Sigmoid colon (tissue), 7 donors: ENCODE results near the gene EARS2. TPM values are rescaled to one million over a fixed set of nuclear protein-coding genes. Genes with fewer than 3 reads are reported as not detected.

Experiments used
- DNase-seq: peaks from one replicate; pipeline ENCODE4 v3.0.0-alpha.2; 2019
- H3K27ac ChIP-seq, 4 donors: fragments of 200-600 bp; sonication (generic); one replicate each; pipeline ENCODE4 v1.5.1; 2016 to 2019; ENCODE audit warnings: mild to moderate bottlenecking in 1 of 4
- H3K27me3 ChIP-seq, 3 donors: fragments of 200-600 bp; sonication (generic); one replicate each; pipeline ENCODE4 v1.5.1; 2019; ENCODE audit warnings: mild to moderate bottlenecking in 1 of 3
- H3K36me3 ChIP-seq, 4 donors: fragments of 200-600 bp; sonication (generic); one replicate each; pipeline ENCODE4 v1.5.1; 2016 to 2019
- H3K4me1 ChIP-seq, 4 donors: fragments of 200-600 bp; sonication (generic); one replicate each; pipeline ENCODE4 v1.5.1; 2017 to 2019
- H3K4me3 ChIP-seq, 4 donors: fragments of 200-600 bp; sonication (generic); one replicate each; pipeline ENCODE4 v1.5.1; 2017 to 2019; ENCODE audit warnings: mild to moderate bottlenecking in 2 of 4, moderate library complexity in 1 of 4
- H3K9me3 ChIP-seq, 4 donors: fragments of 200-600 bp in 3 of 4; sonication (generic) in 3 of 4; one replicate each; pipeline versions ENCODE4 v1.5.1 to v1.6.1; 2013 to 2019
- EP300 ChIP-seq, 4 donors: sonication (generic); formaldehyde crosslinking; IDR thresholded peaks; one replicate each; pipeline ENCODE4 v1.6.1; 2017; ENCODE audit warnings: antibody characterized with exemption in 4 of 4
- POLR2A ChIP-seq, 2 donors: fragments of 450-650 bp; IDR thresholded peaks; one replicate each; pipeline ENCODE4 v1.6.1; 2016; ENCODE audit warnings: antibody characterized with exemption in 2 of 2, mild to moderate bottlenecking in 2 of 2, moderate library complexity in 2 of 2
- POLR2AphosphoS5 ChIP-seq, 4 donors: sonication (generic); formaldehyde crosslinking; IDR thresholded peaks; one replicate each; pipeline ENCODE4 v1.6.1; 2017; ENCODE audit warnings: antibody characterized with exemption in 4 of 4
- WGBS, 2 donors: extraction: QIAGEN DNeasy Blood & Tissue Kit; methylation state at CpG; one replicate each; pipeline ENCODE4 v1.1.7; 2013; 5-methylcytosine and 5-hydroxymethylcytosine counted together
- intact Hi-C: fragments of 100-400 bp; cut with DNase I; formaldehyde crosslinking; loops from one replicate; pipeline ENCODE4 v1.15.1; 2023
- polyA plus RNA-seq, 3 donors: library from polyadenylated mRNA; stranded (reverse); fragments of 200-250 nt; gene quantifications; one replicate each; pipeline ENCODE4 v1.2.3, GENCODE V29; 2013
- total RNA-seq, 4 donors: library from RNA; depleted of rRNA; stranded (reverse); fragments of >200 nt; gene quantifications; one replicate each; pipeline ENCODE4 v1.1.0, GENCODE V29; 2016
- TF ChIP-seq, protein P1 (sequence below), 4 experiments: fragments of 450-650 bp in 3 of 4; fragments of 200-600 bp in 1 of 4; IDR thresholded peaks; one replicate each; pipeline ENCODE4 v1.5.1; 2016 to 2019; ENCODE audit warnings: antibody characterized with exemption in 4 of 4, mild to moderate bottlenecking in 3 of 4, moderate library complexity in 2 of 4
- donor health status: healthy with polysubstance abuse.
- donor health status: Bipolar disorder and iron deficiency.
- donor health status: healthy.

Gene EARS2
- total and polyA plus RNA-seq, 7 donors, result 6.6 to 19.4 (median 8.2) TPM

DNA sequence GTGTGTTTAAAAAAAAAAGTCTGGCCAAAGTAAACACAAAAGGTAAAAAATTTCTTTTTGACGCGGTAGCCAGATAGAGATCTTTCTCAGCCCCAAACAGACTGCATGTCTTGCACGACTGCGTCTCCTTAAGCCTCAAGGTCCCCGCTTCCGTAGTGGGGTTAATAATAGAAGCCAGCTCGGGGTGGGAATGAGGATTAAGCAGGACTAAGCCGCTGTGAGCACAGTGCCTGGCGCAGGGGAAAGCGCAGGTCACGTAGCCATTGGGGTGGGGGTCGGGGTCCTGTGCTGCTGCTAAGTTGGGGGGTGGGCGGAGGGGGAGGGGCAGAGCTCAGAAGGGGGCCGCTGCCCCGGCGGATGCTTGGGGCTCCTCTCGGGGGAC is 47.4 kb downstream of the EARS2 start:
- TF ChIP-seq EP300 (IDR thresholded peaks at IDR 0.05), result no peak
- no peak for TF ChIP-seq POLR2A (IDR thresholded peaks at IDR 0.05)
- TF ChIP-seq, protein P1, sequence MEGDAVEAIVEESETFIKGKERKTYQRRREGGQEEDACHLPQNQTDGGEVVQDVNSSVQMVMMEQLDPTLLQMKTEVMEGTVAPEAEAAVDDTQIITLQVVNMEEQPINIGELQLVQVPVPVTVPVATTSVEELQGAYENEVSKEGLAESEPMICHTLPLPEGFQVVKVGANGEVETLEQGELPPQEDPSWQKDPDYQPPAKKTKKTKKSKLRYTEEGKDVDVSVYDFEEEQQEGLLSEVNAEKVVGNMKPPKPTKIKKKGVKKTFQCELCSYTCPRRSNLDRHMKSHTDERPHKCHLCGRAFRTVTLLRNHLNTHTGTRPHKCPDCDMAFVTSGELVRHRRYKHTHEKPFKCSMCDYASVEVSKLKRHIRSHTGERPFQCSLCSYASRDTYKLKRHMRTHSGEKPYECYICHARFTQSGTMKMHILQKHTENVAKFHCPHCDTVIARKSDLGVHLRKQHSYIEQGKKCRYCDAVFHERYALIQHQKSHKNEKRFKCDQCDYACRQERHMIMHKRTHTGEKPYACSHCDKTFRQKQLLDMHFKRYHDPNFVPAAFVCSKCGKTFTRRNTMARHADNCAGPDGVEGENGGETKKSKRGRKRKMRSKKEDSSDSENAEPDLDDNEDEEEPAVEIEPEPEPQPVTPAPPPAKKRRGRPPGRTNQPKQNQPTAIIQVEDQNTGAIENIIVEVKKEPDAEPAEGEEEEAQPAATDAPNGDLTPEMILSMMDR (IDR thresholded peaks at IDR 0.05), result no peak
- no peak for TF ChIP-seq POLR2AphosphoS5 (IDR thresholded peaks at IDR 0.05)
- Histone ChIP-seq H3K9me3 (no peaks in the 10 kb centered on the region), H3K27me3 (no peaks in the 10 kb centered on the region), H3K4me3 (peak overlapping the region; percentile 52 to 98 (median 94)), H3K27ac (peak overlapping the region; percentile 80 to 91 (median 89)), H3K4me1 (peaks cover 0 to 40% (median 31%) of the 10 kb centered on the region in 4 donors), H3K36me3 (peaks cover 0 to 4% (median 0%) of the 10 kb centered on the region in 4 donors)
- DNase-seq, result no peak
- WGBS, 2 donors, result 0 to 1% methylated on average over 17 of the region's 17 CpGs
- intact Hi-C loops, result loop anchor here (1.0 to 5.0 kb wide), 2 partner anchors 48 to 57 kb away; partner anchors contain the start of genes COG7, EARS2 and UBFD1

DNA sequence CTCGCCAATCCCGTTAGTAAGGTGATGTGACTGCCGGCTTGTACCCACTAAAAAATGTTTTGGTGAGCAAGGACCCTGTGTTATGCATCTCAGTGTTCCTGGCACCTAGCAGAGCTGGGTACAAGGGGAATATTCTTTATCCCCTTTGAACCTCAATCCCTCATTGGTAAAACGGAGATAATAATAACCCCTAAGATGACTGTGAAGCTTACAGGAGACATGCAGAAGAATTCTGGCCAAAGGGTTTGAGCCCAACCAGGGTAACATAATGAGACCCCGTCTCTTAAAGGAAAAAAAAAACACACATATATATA is 47.8 kb downstream of the EARS2 start:
- H3K4me3 ChIP-seq, result peak overlapping the region; percentile 52 to 98 (median 94)
- 1 to 4% methylated on average over 5 of the region's 5 CpGs for WGBS, 2 donors
- H3K4me1 ChIP-seq, result peaks cover 0 to 44% (median 35%) of the 10 kb centered on the region in 4 donors
- DNase-seq, result no peak
- no peaks in the 10 kb centered on the region for H3K27me3 ChIP-seq
- TF ChIP-seq POLR2AphosphoS5 (IDR thresholded peaks at IDR 0.05) (no peak), POLR2A (IDR thresholded peaks at IDR 0.05) (no peak), EP300 (IDR thresholded peaks at IDR 0.05) (no peak)
- TF ChIP-seq, protein P1 (IDR thresholded peaks at IDR 0.05), result no peak
- H3K27ac ChIP-seq, result peak overlapping the region; percentile 80 to 91 (median 89)
- H3K36me3 ChIP-seq, result no peaks in the 10 kb centered on the region
- intact Hi-C loops, result loop anchor here (5.0 kb wide), 1 partner anchor 57 kb away; the partner anchor contains the start of gene COG7
- H3K9me3 ChIP-seq, result no peaks in the 10 kb centered on the region

DNA sequence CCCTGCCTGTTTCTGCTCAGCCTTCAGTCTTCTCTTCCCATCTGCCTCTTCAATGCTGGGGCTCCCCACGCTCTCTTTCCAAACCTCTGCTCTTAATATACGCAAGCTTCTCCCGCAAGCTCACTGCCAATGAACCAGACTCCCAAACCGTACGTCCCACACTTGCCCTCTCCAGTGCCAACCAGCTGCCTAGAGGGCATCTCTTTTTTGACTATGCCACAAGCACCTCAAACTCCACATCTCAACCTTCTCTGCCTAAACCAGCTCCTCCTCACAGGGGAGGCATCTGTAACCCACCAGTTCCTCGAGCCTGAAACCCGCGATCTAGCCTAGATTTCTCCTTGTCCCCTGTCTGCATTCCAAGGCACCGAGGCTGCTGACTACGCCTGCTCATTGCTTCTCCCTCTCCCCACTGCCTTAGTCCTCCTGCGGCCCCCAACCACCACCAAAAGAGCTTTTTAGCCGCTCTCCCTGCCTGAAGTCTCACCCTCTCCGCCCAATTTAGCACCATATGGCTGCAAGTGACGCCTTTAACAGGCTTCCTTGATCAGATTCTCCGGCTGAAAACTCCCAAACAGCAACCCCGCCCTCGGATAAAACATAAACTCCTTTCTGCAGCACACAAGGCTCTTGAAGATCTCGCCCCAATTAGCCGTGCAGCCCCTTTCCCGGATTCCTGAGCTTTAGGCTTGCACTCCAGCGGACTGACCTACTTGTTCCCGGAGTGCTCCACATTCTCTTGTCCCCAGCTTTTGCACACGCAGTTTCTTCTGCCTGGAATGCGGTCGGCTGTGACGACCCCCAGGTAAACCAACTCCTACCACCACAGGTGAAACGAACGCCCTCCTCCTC is 48.3 kb downstream of the EARS2 start:
- Histone ChIP-seq H3K27ac (peak overlapping the region; percentile 80 to 91 (median 89)), H3K36me3 (no peaks in the 10 kb centered on the region), H3K9me3 (no peaks in the 10 kb centered on the region), H3K4me3 (peak overlapping the region; percentile 52 to 98 (median 94)), H3K4me1 (peaks cover 0 to 48% (median 40%) of the 10 kb centered on the region in 4 donors), H3K27me3 (no peaks in the 10 kb centered on the region)
- no peak for DNase-seq
- WGBS, 2 donors, result 26 to 28% methylated on average over 28 of the region's 28 CpGs
- intact Hi-C loops, result loop anchor here (5.0 kb wide), 1 partner anchor 57 kb away; the partner anchor contains the start of gene COG7
- TF ChIP-seq, protein P1 (IDR thresholded peaks at IDR 0.05), result no peak
- TF ChIP-seq POLR2A (IDR thresholded peaks at IDR 0.05) (no peak), POLR2AphosphoS5 (IDR thresholded peaks at IDR 0.05) (no peak), EP300 (IDR thresholded peaks at IDR 0.05) (no peak)

DNA sequence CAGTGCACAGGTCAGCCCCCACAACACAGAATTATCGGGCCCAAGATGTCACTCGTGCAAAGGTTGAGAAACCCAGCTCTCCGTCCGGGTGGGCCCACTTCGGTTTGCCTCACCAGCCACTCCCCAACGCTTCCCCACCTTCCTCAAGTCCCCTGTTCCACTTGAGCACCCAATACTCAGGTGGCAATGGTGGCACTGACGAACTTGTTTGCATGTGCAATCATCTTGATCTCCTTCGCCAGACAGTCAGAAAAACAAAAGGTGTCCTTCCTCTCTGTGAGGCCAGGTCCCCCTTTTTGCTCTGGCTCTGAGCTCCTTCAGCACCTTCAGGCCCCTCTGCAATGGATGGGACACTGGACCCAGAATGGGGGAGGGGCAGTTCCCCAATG is 50.5 kb downstream of the EARS2 start:
- Histone ChIP-seq H3K27ac (no peak overlapping the region), H3K9me3 (no peaks in the 10 kb centered on the region), H3K27me3 (no peaks in the 10 kb centered on the region), H3K4me1 (peaks cover 0 to 48% (median 40%) of the 10 kb centered on the region in 4 donors), H3K36me3 (no peaks in the 10 kb centered on the region), H3K4me3 (no peak overlapping the region)
- TF ChIP-seq EP300 (IDR thresholded peaks at IDR 0.05), result no peak
- WGBS, 2 donors, result 74 to 95% methylated on average over 8 of the region's 8 CpGs
- intact Hi-C loops, result loop anchor here (5.0 kb wide), 1 partner anchor 54 kb away; the partner anchor contains the start of gene COG7
- no peak for DNase-seq
